ENCODE results near the gene ADAM33.

ADAM33 gene

GRCh38 chr20:3628502-3629314, 53.1 kb downstream of the ADAM33 start:
- no peaks in the 10 kb centered on the region for H3K4me1 Mint-ChIP-seq
- H3K27me3 Mint-ChIP-seq = no peaks in the 10 kb centered on the region
- H3K27ac Mint-ChIP-seq = no peak overlapping the region
- peaks cover 21% of the 10 kb centered on the region for H3K36me3 Mint-ChIP-seq
- no peak overlapping the region for H3K4me3 Mint-ChIP-seq
- H3K9me3 Mint-ChIP-seq = no peaks in the 10 kb centered on the region

GRCh38 chr20:3627476-3627875, 54.3 kb downstream of the ADAM33 start:
- Mint-ChIP-seq H3K36me3 (peaks cover 20% of the 10 kb centered on the region), H3K27ac (no peak overlapping the region), H3K4me3 (no peak overlapping the region), H3K27me3 (no peaks in the 10 kb centered on the region), H3K9me3 (no peaks in the 10 kb centered on the region), H3K4me1 (no peaks in the 10 kb centered on the region)

- no peak overlapping the region for H3K4me3 Mint-ChIP-seq
- H3K27ac Mint-ChIP-seq = no peak overlapping the region
- no peaks in the 10 kb centered on the region for H3K27me3 Mint-ChIP-seq
- no peaks in the 10 kb centered on the region for H3K9me3 Mint-ChIP-seq
- no peaks in the 10 kb centered on the region for H3K4me1 Mint-ChIP-seq
- H3K36me3 Mint-ChIP-seq = peaks cover 9% of the 10 kb centered on the region
Measured at GRCh38 chr20:3622406-3622805, 59.4 kb downstream of the ADAM33 start.

GRCh38 chr20:3621111-3621510, 60.7 kb downstream of the ADAM33 start:
- no peak overlapping the region for H3K27ac Mint-ChIP-seq
- H3K36me3 Mint-ChIP-seq = peaks cover 7% of the 10 kb centered on the region
- H3K4me1 Mint-ChIP-seq = no peaks in the 10 kb centered on the region
- H3K27me3 Mint-ChIP-seq = no peaks in the 10 kb centered on the region
- no peaks in the 10 kb centered on the region for H3K9me3 Mint-ChIP-seq
- H3K4me3 Mint-ChIP-seq = no peak overlapping the region
